HepG2 (cell line): ENCODE results near the gene PRKCE. TPM values are rescaled to one million over a fixed set of nuclear protein-coding genes. Genes with fewer than 3 reads are reported as not detected.

Experiments
- AHR ChIP-seq: IDR thresholded peaks from 2 replicates; pipeline ENCODE4 v1.6.1; 2018; ENCODE audit warnings: missing genetic modification reagents, missing compliant biosample characterization
- ETV5 ChIP-seq: IDR thresholded peaks from 2 replicates; pipeline ENCODE4 v1.6.1; 2018; ENCODE audit warnings: missing biosample characterization, missing genetic modification reagents, inconsistent platforms, borderline replicate concordance
- FOXP1 ChIP-seq, 2 experiments: fragments of 450-650 bp in 1 of 2; IDR thresholded peaks; 2 replicates each; pipeline ENCODE4 v1.6.1; 2017 to 2018; ENCODE audit warnings: antibody characterized with exemption in 1 of 2
- HOXA5 ChIP-seq: sonication (generic); formaldehyde crosslinking; IDR thresholded peaks from 2 replicates; pipeline ENCODE4 v1.4.0; 2020; ENCODE audit warnings: missing genetic modification reagents
- HOXA9 ChIP-seq: sonication (generic); formaldehyde crosslinking; IDR thresholded peaks from 2 replicates; pipeline ENCODE4 v1.8.1; 2022; ENCODE audit warnings: missing genetic modification reagents, mild to moderate bottlenecking, moderate library complexity, borderline replicate concordance
- IKZF1 ChIP-seq: fragments of 450-650 bp; IDR thresholded peaks from 2 replicates; pipeline ENCODE4 v1.7.1; 2016
- NONO ChIP-seq, 2 experiments: fragments of 450-650 bp in 1 of 2; sonication (generic) in 1 of 2; formaldehyde crosslinking in 1 of 2; IDR thresholded peaks in 1 of 2; conservative IDR thresholded peaks in 1 of 2; 2 replicates each; pipeline versions ENCODE4 v1.6.1 to v1.8.0; 2017 to 2022; ENCODE audit warnings: mild to moderate bottlenecking in 1 of 2, missing genetic modification reagents in 1 of 2, moderate library complexity in 1 of 2
- YEATS2 ChIP-seq: sonication (generic); formaldehyde crosslinking; IDR thresholded peaks from 2 replicates; pipeline ENCODE4 v1.4.0; 2020; ENCODE audit warnings: missing genetic modification reagents, borderline replicate concordance
- ZBTB8A ChIP-seq: sonication (generic); formaldehyde crosslinking; IDR thresholded peaks from 2 replicates; pipeline ENCODE4 v1.4.0; 2020; ENCODE audit warnings: mild to moderate bottlenecking, low read depth, missing genetic modification reagents, borderline replicate concordance
- ZNF10 ChIP-seq: sonication (generic); formaldehyde crosslinking; IDR thresholded peaks from 2 replicates; pipeline ENCODE4 v1.4.0; 2020; ENCODE audit warnings: mild to moderate bottlenecking, low read depth, missing genetic modification reagents, borderline replicate concordance
- ZNF24 ChIP-seq: fragments of 450-650 bp; IDR thresholded peaks from 2 replicates; pipeline ENCODE4 v1.6.1; 2017; ENCODE audit warnings: antibody characterized with exemption, mild to moderate bottlenecking
- ZNF33B ChIP-seq: sonication (generic); formaldehyde crosslinking; IDR thresholded peaks from 2 replicates; pipeline ENCODE4 v1.5.1; 2020; ENCODE audit warnings: mild to moderate bottlenecking, missing genetic modification reagents
- ZNF44 ChIP-seq: sonication (generic); formaldehyde crosslinking; IDR thresholded peaks from 2 replicates; pipeline ENCODE4 v1.5.1; 2020; ENCODE audit warnings: mild to moderate bottlenecking, missing genetic modification reagents
- ZNF530 ChIP-seq: sonication (generic); formaldehyde crosslinking; IDR thresholded peaks from 2 replicates; pipeline ENCODE4 v1.5.0; 2020; ENCODE audit warnings: low read depth, mild to moderate bottlenecking, missing genetic modification reagents
- polyA plus RNA-seq, 8 experiments: library from polyadenylated mRNA; depleted of rRNA in 3 of 8; stranded (reverse) in 7 of 8; unstranded in 1 of 8; fragments of >200 nt; fragmentation: Illumina TruSeq in 4 of 8; extraction: Trizol in 4 of 8; gene quantifications; 2 replicates each; pipeline versions ENCODE4 v1.2.1 to v1.2.3, GENCODE V29; 2011 to 2016; ENCODE audit warnings: low read depth in 4 of 8, missing spikeins in 1 of 8, mixed read lengths in 1 of 8; ENCODE audit not compliant: insufficient read depth in 1 of 8
- total RNA-seq, 5 experiments: library from RNA; depleted of rRNA; stranded (reverse); fragments of >200 nt; fragmentation: Illumina TruSeq; extraction: Trizol; gene quantifications; 2 replicates each; pipeline ENCODE4 v1.2.3, GENCODE V29; 2016; ENCODE audit warnings: low read depth in 1 of 5
- TF ChIP-seq, protein P1 (sequence below): fragments of 450-650 bp; IDR thresholded peaks from 2 replicates; pipeline ENCODE4 v1.6.1; 2016
- TF ChIP-seq, protein P2 (sequence below): sonication (generic); formaldehyde crosslinking; conservative IDR thresholded peaks from 2 replicates; pipeline ENCODE4 v1.4.0; 2020; ENCODE audit warnings: missing genetic modification reagents
- TF ChIP-seq, protein P3 (sequence below): sonication (generic); formaldehyde crosslinking; IDR thresholded peaks from 2 replicates; pipeline ENCODE4 v1.4.0; 2020; ENCODE audit warnings: low read depth, mild to moderate bottlenecking, missing genetic modification reagents
- TF ChIP-seq, protein P4 (sequence below): sonication (generic); formaldehyde crosslinking; conservative IDR thresholded peaks from 2 replicates; pipeline ENCODE4 v1.4.0; 2020; ENCODE audit warnings: mild to moderate bottlenecking, missing genetic modification reagents, moderate library complexity
- TF ChIP-seq, protein P5 (sequence below): sonication (generic); formaldehyde crosslinking; IDR thresholded peaks from 2 replicates; pipeline ENCODE4 v1.4.0; 2020; ENCODE audit warnings: missing genetic modification reagents, mild to moderate bottlenecking, borderline replicate concordance

Gene PRKCE
- total and polyA plus RNA-seq, 2 of the 13 experiments (the other 11 are each of a cell fraction or from before 2014, with no cell fraction given) = 1.0 to 3.9 TPM

DNA sequence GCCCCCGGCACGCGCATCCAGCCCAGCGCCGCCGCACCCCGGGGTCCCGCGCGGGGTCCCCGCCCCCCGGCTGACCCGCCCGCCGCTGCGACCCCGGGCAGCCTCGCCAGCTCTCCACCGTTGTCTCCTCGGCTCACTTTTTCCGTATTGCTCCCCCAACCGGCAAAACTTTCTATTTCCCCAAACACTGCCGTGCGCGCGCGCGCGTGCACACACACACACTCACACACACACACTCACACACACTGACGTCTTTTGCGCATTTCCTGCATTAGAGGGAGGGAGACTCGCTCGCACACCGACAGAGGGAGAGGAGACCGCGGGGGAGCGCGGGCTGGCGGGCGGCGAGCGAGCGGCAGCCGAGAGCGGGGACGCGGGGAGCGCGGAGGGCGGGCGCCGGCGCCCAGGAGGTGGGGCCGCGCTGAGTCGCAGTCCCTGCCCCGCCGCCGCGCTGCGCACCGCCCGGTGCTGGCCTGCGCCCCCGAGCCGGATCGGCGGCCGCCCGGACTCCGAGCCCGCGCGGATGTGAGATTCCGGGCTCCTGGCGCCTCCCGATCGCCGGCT lies 542 bp upstream of the PRKCE start (continued):
- TF ChIP-seq ZNF44 (CRISPR knock-in tag) (no peak), ZNF24 (no peak), IKZF1 (no peak), ZNF530 (no peak), HOXA9 (CRISPR knock-in tag) (0 out of 2 replicates have a peak, but pooled peaks have one; percentile 50), ZBTB8A (CRISPR knock-in tag) (no peak), FOXP1 (IDR thresholded peaks at IDR 0.05) (peak; percentile 64; the same call in 1 of the 2 replicates), FOXP1 (CRISPR knock-in tag; IDR thresholded peaks at IDR 0.05) (0 out of 2 replicates have a peak, but pooled peaks have one; percentile 39), AHR (CRISPR knock-in tag) (no peak), ETV5 (CRISPR knock-in tag) (peak; percentile 47; the same call in 1 of the 2 replicates), NONO (IDR thresholded peaks at IDR 0.05) (no peak), NONO (CRISPR knock-in tag; conservative IDR thresholded peaks at IDR 0.05) (peak; percentile 97), HOXA5 (CRISPR knock-in tag) (peak; percentile 80; the same call in 1 of the 2 replicates), ZNF33B (no peak), ZNF10 (CRISPR knock-in tag) (no peak), YEATS2 (peak; percentile 46; the same call in 1 of the 2 replicates)
- TF ChIP-seq, protein P1, sequence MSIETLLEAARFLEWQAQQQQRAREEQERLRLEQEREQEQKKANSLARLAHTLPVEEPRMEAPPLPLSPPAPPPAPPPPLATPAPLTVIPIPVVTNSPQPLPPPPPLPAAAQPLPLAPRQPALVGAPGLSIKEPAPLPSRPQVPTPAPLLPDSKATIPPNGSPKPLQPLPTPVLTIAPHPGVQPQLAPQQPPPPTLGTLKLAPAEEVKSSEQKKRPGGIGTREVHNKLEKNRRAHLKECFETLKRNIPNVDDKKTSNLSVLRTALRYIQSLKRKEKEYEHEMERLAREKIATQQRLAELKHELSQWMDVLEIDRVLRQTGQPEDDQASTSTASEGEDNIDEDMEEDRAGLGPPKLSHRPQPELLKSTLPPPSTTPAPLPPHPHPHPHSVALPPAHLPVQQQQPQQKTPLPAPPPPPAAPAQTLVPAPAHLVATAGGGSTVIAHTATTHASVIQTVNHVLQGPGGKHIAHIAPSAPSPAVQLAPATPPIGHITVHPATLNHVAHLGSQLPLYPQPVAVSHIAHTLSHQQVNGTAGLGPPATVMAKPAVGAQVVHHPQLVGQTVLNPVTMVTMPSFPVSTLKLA = peak; percentile 61
- TF ChIP-seq, protein P2, sequence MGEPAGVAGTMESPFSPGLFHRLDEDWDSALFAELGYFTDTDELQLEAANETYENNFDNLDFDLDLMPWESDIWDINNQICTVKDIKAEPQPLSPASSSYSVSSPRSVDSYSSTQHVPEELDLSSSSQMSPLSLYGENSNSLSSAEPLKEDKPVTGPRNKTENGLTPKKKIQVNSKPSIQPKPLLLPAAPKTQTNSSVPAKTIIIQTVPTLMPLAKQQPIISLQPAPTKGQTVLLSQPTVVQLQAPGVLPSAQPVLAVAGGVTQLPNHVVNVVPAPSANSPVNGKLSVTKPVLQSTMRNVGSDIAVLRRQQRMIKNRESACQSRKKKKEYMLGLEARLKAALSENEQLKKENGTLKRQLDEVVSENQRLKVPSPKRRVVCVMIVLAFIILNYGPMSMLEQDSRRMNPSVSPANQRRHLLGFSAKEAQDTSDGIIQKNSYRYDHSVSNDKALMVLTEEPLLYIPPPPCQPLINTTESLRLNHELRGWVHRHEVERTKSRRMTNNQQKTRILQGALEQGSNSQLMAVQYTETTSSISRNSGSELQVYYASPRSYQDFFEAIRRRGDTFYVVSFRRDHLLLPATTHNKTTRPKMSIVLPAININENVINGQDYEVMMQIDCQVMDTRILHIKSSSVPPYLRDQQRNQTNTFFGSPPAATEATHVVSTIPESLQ (CRISPR knock-in tag) = no peak
- TF ChIP-seq, protein P3, sequence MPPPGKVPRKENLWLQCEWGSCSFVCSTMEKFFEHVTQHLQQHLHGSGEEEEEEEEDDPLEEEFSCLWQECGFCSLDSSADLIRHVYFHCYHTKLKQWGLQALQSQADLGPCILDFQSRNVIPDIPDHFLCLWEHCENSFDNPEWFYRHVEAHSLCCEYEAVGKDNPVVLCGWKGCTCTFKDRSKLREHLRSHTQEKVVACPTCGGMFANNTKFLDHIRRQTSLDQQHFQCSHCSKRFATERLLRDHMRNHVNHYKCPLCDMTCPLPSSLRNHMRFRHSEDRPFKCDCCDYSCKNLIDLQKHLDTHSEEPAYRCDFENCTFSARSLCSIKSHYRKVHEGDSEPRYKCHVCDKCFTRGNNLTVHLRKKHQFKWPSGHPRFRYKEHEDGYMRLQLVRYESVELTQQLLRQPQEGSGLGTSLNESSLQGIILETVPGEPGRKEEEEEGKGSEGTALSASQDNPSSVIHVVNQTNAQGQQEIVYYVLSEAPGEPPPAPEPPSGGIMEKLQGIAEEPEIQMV (CRISPR knock-in tag) = peak; percentile 80; the same call in 1 of the 2 replicates
- TF ChIP-seq, protein P4, sequence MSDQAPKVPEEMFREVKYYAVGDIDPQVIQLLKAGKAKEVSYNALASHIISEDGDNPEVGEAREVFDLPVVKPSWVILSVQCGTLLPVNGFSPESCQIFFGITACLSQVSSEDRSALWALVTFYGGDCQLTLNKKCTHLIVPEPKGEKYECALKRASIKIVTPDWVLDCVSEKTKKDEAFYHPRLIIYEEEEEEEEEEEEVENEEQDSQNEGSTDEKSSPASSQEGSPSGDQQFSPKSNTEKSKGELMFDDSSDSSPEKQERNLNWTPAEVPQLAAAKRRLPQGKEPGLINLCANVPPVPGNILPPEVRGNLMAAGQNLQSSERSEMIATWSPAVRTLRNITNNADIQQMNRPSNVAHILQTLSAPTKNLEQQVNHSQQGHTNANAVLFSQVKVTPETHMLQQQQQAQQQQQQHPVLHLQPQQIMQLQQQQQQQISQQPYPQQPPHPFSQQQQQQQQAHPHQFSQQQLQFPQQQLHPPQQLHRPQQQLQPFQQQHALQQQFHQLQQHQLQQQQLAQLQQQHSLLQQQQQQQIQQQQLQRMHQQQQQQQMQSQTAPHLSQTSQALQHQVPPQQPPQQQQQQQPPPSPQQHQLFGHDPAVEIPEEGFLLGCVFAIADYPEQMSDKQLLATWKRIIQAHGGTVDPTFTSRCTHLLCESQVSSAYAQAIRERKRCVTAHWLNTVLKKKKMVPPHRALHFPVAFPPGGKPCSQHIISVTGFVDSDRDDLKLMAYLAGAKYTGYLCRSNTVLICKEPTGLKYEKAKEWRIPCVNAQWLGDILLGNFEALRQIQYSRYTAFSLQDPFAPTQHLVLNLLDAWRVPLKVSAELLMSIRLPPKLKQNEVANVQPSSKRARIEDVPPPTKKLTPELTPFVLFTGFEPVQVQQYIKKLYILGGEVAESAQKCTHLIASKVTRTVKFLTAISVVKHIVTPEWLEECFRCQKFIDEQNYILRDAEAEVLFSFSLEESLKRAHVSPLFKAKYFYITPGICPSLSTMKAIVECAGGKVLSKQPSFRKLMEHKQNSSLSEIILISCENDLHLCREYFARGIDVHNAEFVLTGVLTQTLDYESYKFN (CRISPR knock-in tag) = no peak; the same call in 1 of the 2 replicates
- TF ChIP-seq, protein P5, sequence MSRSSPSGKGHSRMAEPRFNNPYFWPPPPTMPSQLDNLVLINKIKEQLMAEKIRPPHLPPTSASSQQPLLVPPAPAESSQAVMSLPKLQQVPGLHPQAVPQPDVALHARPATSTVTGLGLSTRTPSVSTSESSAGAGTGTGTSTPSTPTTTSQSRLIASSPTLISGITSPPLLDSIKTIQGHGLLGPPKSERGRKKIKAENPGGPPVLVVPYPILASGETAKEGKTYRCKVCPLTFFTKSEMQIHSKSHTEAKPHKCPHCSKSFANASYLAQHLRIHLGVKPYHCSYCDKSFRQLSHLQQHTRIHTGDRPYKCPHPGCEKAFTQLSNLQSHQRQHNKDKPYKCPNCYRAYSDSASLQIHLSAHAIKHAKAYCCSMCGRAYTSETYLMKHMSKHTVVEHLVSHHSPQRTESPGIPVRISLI (CRISPR knock-in tag) = no peak
